ENCODE results near the gene SORD. TPM values are rescaled to one million over a fixed set of nuclear protein-coding genes. Genes with fewer than 3 reads are reported as not detected.
"Not testable (repeated sequence)": the region's sequence is repeated elsewhere in the genome, so short reads cannot be mapped to it uniquely, and the experiment has no call there.

Gene SORD
- total and polyA plus RNA-seq, 2 donors = 4.3 to 17.2 TPM

GRCh38 chr15:45020222-45020900 is 2.6 kb upstream of the SORD start:
- not testable (repeated sequence) for H3K27ac ChIP-seq (ENCODE audit: low read depth in 1 of 2, low read length in 1 of 2); DNase-seq (ENCODE audit: low read depth in 6 of 9, low spot score in 9 of 9); H3K36me3 ChIP-seq (ENCODE audit: control insufficient read depth in 2 of 2, insufficient read depth in 2 of 2, low read length in 1 of 2); H3K4me3 ChIP-seq (ENCODE audit: low read length in 2 of 2); H3K9me3 ChIP-seq (ENCODE audit: control insufficient read depth in 2 of 2, insufficient read depth in 1 of 2, low read length in 1 of 2); H3K27me3 ChIP-seq (ENCODE audit: control insufficient read depth in 2 of 2, insufficient read depth in 1 of 2, low read length in 1 of 2)
- 96% methylated on average over 9 of the region's 9 CpGs for WGBS
- H3K4me1 ChIP-seq (ENCODE audit: control insufficient read depth in 2 of 2, insufficient read depth in 2 of 2, low read length in 2 of 2) = peaks cover 8 to 22% of the 10 kb centered on the region in 2 donors

GRCh38 chr15:45020901-45021259 is 2.1 kb upstream of the SORD start:
- WGBS = 96% methylated on average over 9 of the region's 9 CpGs
- not testable (repeated sequence) for H3K27ac ChIP-seq (ENCODE audit: low read depth in 1 of 2, low read length in 1 of 2)

DNA sequence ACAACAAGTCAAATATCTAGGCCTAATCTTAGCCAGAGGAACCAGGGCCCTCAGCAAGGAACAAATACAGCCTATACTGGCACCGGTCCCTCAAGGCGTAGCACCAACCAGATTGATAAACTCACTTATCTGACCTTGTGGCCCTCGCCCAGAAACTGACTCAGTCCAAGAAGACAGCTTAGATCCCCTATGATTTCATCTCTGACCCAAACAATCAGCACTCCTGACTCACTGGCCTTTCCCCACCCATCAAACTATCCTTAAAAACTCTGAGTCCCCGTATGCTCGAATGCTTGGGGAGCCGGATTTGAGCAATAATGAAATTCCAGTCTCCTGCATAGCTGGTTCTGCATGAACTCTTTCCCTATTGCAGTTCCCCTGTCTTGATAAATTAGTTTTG is 1.6 kb upstream of the SORD start:
- 95% methylated on average over 6 of the region's 6 CpGs for WGBS
- H3K4me1 ChIP-seq (ENCODE audit: control insufficient read depth in 2 of 2, insufficient read depth in 2 of 2, low read length in 2 of 2) = peaks cover 8 to 27% of the 10 kb centered on the region in 2 donors
- H3K27me3 ChIP-seq (ENCODE audit: control insufficient read depth in 2 of 2, insufficient read depth in 1 of 2, low read length in 1 of 2) = no peaks in the 10 kb centered on the region

More at GRCh38 chr15:45020901-45021259, 2.1 kb upstream of the SORD start:
- H3K4me1 ChIP-seq (ENCODE audit: control insufficient read depth in 2 of 2, insufficient read depth in 2 of 2, low read length in 2 of 2) = peaks cover 8 to 25% of the 10 kb centered on the region in 2 donors
- not testable (repeated sequence) for H3K36me3 ChIP-seq (ENCODE audit: control insufficient read depth in 2 of 2, insufficient read depth in 2 of 2, low read length in 1 of 2); H3K27me3 ChIP-seq (ENCODE audit: control insufficient read depth in 2 of 2, insufficient read depth in 1 of 2, low read length in 1 of 2); H3K4me3 ChIP-seq (ENCODE audit: low read length in 2 of 2); DNase-seq (ENCODE audit: low read depth in 6 of 9, low spot score in 9 of 9); H3K9me3 ChIP-seq (ENCODE audit: control insufficient read depth in 2 of 2, insufficient read depth in 1 of 2, low read length in 1 of 2)

DNA sequence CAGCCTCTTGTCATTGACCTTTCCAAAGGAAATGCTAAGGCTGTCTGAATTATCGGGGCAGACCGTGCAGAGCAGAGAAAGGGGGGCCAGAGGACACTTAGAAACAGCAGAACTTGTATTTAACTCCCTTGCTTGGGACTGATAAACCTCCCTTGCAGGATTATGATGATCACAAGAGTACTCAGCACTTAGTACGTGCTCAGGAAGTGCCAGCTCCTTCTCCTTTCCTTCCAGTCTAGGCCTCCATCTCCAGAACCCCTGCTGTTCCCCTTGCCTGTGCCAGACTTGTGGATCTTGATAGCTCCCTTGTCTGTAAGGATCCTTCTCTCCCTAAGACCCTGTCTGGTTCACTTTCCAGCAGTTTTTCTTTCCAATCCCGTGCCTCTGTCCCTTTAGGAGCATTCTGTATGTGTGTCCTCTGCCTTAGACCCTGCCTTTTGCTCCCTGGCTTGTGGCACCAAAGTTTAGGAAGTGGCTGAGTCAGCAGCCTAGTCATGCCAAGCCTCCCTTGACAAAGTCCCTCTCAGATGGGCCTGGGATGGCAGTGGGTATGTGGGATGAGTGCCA is 747 bp downstream of the SORD start:
- H3K36me3 ChIP-seq (ENCODE audit: control insufficient read depth in 2 of 2, insufficient read depth in 2 of 2, low read length in 1 of 2) = no peaks in the 10 kb centered on the region
- peak overlapping the region; percentile 69 to 87 for H3K4me3 ChIP-seq (ENCODE audit: low read length in 2 of 2)
- DNase-seq (ENCODE audit: low read depth in 6 of 9, low spot score in 9 of 9) = no peak
- peak overlapping the region in 1 of 2 donors; percentile 34 for H3K27ac ChIP-seq (ENCODE audit: low read depth in 1 of 2, low read length in 1 of 2)
- H3K27me3 ChIP-seq (ENCODE audit: control insufficient read depth in 2 of 2, insufficient read depth in 1 of 2, low read length in 1 of 2) = no peaks in the 10 kb centered on the region
- peaks cover 8 to 27% of the 10 kb centered on the region in 2 donors for H3K4me1 ChIP-seq (ENCODE audit: control insufficient read depth in 2 of 2, insufficient read depth in 2 of 2, low read length in 2 of 2)
- no peaks in the 10 kb centered on the region for H3K9me3 ChIP-seq (ENCODE audit: control insufficient read depth in 2 of 2, insufficient read depth in 1 of 2, low read length in 1 of 2)
- 40% methylated on average over 4 of the region's 4 CpGs for WGBS

More for the DNA sequence above, 1.6 kb upstream of the SORD start:
- no peak for DNase-seq (ENCODE audit: low read depth in 6 of 9, low spot score in 9 of 9)
- Histone ChIP-seq H3K27ac (ENCODE audit: low read depth in 1 of 2, low read length in 1 of 2) (no peak overlapping the region), H3K4me3 (ENCODE audit: low read length in 2 of 2) (no peak overlapping the region), H3K36me3 (ENCODE audit: control insufficient read depth in 2 of 2, insufficient read depth in 2 of 2, low read length in 1 of 2) (no peaks in the 10 kb centered on the region), H3K9me3 (ENCODE audit: control insufficient read depth in 2 of 2, insufficient read depth in 1 of 2, low read length in 1 of 2) (no peaks in the 10 kb centered on the region)

DNA sequence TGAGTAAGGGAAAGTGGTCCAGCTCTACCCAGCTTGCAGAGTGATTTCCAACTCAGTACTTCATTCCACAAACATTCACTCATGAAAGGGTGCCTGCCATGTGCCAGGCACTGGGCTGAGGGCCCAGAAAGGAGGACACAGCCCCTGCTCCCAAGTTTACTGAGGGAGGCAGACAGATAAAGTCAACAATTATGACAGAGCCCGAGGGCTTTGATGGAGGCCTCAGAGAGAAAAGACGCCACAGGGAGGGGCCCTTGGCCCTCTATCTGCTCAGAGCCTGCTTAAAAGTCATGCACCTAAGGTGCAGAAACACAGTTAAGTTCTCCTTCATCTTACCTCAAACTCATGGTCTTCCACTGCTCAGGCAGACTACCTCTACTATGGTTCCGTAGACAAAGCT is 1.7 kb downstream of the SORD start:
- not testable (repeated sequence) for H3K36me3 ChIP-seq (ENCODE audit: control insufficient read depth in 2 of 2, insufficient read depth in 2 of 2, low read length in 1 of 2); H3K4me3 ChIP-seq (ENCODE audit: low read length in 2 of 2); H3K9me3 ChIP-seq (ENCODE audit: control insufficient read depth in 2 of 2, insufficient read depth in 1 of 2, low read length in 1 of 2); H3K27ac ChIP-seq (ENCODE audit: low read depth in 1 of 2, low read length in 1 of 2); H3K27me3 ChIP-seq (ENCODE audit: control insufficient read depth in 2 of 2, insufficient read depth in 1 of 2, low read length in 1 of 2)
- peaks cover 8 to 27% of the 10 kb centered on the region in 2 donors for H3K4me1 ChIP-seq (ENCODE audit: control insufficient read depth in 2 of 2, insufficient read depth in 2 of 2, low read length in 2 of 2)
- 53% methylated on average over 3 of the region's 3 CpGs for WGBS
- DNase-seq (ENCODE audit: low read depth in 6 of 9, low spot score in 9 of 9) = peak in 1 of 9 donors; percentile 37

DNA sequence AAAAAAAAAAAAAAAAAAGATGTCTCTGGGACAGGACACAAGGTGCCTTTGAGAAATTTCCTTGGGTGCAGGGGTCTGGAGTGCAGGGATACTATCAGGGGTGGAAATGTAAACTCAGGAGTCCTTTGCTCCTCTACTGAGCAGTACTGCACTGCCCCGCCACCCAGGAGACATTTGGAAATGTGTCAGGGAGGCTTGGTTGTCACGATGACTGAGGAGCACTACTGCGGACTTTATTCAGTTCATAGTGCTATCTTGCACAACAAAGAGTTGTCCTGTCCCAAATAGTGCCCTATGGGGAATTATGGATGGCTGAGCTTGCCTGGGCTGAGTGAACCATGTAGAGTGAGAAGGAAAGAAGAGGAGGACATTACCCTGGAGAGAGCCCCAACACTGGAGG is 2.6 kb downstream of the SORD start:
- H3K4me3 ChIP-seq (ENCODE audit: low read length in 2 of 2); H3K36me3 ChIP-seq (ENCODE audit: control insufficient read depth in 2 of 2, insufficient read depth in 2 of 2, low read length in 1 of 2); H3K27ac ChIP-seq (ENCODE audit: low read depth in 1 of 2, low read length in 1 of 2); DNase-seq (ENCODE audit: low read depth in 6 of 9, low spot score in 9 of 9); H3K27me3 ChIP-seq (ENCODE audit: control insufficient read depth in 2 of 2, insufficient read depth in 1 of 2, low read length in 1 of 2); H3K9me3 ChIP-seq (ENCODE audit: control insufficient read depth in 2 of 2, insufficient read depth in 1 of 2, low read length in 1 of 2): not testable (repeated sequence)
- peaks cover 8 to 27% of the 10 kb centered on the region in 2 donors for H3K4me1 ChIP-seq (ENCODE audit: control insufficient read depth in 2 of 2, insufficient read depth in 2 of 2, low read length in 2 of 2)
- 99% methylated on average over 3 of the region's 3 CpGs for WGBS

DNA sequence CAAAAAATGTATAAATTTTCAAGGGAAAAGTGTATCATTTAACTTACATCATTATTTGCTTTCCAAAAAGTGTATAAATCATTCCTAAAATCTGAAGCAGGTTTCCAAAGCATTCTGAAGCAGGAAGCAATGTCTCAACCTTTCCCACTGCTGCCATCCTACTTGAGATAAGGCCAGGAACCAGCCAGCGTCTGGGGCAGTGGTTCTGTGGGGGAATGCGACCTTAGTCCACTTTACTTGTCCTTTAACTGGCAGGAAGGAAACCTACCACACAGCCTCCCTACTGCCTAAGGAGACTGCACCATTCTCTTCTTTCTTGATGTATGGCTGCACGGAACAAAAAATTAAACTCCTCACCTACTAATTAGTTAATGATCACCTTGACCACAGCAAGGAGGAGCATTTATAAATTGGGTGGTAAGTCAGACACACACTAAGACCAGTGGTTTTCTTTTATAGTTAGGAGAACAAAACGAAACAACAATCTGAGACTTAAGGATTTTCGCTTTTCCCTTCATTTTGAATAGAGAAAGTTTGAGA is 3.7 kb downstream of the SORD start:
- WGBS = 97% methylated on average over 5 of the region's 5 CpGs
- Histone ChIP-seq H3K36me3 (ENCODE audit: control insufficient read depth in 2 of 2, insufficient read depth in 2 of 2, low read length in 1 of 2) (peaks cover 0 to 3% of the 10 kb centered on the region in 2 donors), H3K27ac (ENCODE audit: low read depth in 1 of 2, low read length in 1 of 2) (no peak overlapping the region), H3K4me1 (ENCODE audit: control insufficient read depth in 2 of 2, insufficient read depth in 2 of 2, low read length in 2 of 2) (peaks cover 8 to 27% of the 10 kb centered on the region in 2 donors), H3K27me3 (ENCODE audit: control insufficient read depth in 2 of 2, insufficient read depth in 1 of 2, low read length in 1 of 2) (no peaks in the 10 kb centered on the region), H3K9me3 (ENCODE audit: control insufficient read depth in 2 of 2, insufficient read depth in 1 of 2, low read length in 1 of 2) (peaks cover 0 to 4% of the 10 kb centered on the region in 2 donors), H3K4me3 (ENCODE audit: low read length in 2 of 2) (no peak overlapping the region)
- DNase-seq (ENCODE audit: low read depth in 6 of 9, low spot score in 9 of 9) = no peak

- H3K4me3 ChIP-seq (ENCODE audit: low read length in 2 of 2) = no peak overlapping the region
- WGBS = 99% methylated on average over 4 of the region's 4 CpGs
- H3K27me3 ChIP-seq (ENCODE audit: control insufficient read depth in 2 of 2, insufficient read depth in 1 of 2, low read length in 1 of 2) = no peaks in the 10 kb centered on the region
- no peak for DNase-seq (ENCODE audit: low read depth in 6 of 9, low spot score in 9 of 9)
- H3K4me1 ChIP-seq (ENCODE audit: control insufficient read depth in 2 of 2, insufficient read depth in 2 of 2, low read length in 2 of 2) = peaks cover 8 to 26% of the 10 kb centered on the region in 2 donors
- H3K27ac ChIP-seq (ENCODE audit: low read depth in 1 of 2, low read length in 1 of 2) = no peak overlapping the region
- peaks cover 0 to 3% of the 10 kb centered on the region in 2 donors for H3K36me3 ChIP-seq (ENCODE audit: control insufficient read depth in 2 of 2, insufficient read depth in 2 of 2, low read length in 1 of 2)
- peaks cover 0 to 4% of the 10 kb centered on the region in 2 donors for H3K9me3 ChIP-seq (ENCODE audit: control insufficient read depth in 2 of 2, insufficient read depth in 1 of 2, low read length in 1 of 2)
Measured at GRCh38 chr15:45027220-45027619, 4.2 kb downstream of the SORD start.

DNA sequence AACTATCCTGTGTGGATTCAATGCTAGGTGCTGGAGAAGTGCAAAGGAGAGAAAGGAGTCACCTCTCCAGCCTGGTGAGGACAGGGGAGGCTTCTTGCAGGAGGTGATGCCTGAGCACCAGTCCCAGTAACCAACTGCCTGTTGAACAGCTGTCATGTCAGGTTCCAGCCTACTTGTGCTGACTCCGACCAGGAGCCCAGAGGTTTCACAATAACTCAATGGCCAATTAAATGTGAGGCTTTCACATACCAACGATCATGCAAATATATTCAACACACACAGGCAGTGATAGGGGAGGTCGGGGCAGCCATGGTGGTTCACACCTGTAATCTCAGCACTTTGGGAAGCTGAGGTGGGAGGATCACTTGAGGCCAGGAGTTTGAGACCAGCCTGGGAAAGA is 7.7 kb downstream of the SORD start:
- no peak for DNase-seq (ENCODE audit: low read depth in 6 of 9, low spot score in 9 of 9)
- 97% methylated on average over 3 of the region's 3 CpGs for WGBS

More for the DNA sequence above, 7.7 kb downstream of the SORD start:
- Histone ChIP-seq H3K4me1 (ENCODE audit: control insufficient read depth in 2 of 2, insufficient read depth in 2 of 2, low read length in 2 of 2) (peaks cover 0 to 2% of the 10 kb centered on the region in 2 donors), H3K36me3 (ENCODE audit: control insufficient read depth in 2 of 2, insufficient read depth in 2 of 2, low read length in 1 of 2) (peaks cover 0 to 3% of the 10 kb centered on the region in 2 donors), H3K4me3 (ENCODE audit: low read length in 2 of 2) (no peak overlapping the region), H3K27ac (ENCODE audit: low read depth in 1 of 2, low read length in 1 of 2) (no peak overlapping the region), H3K27me3 (ENCODE audit: control insufficient read depth in 2 of 2, insufficient read depth in 1 of 2, low read length in 1 of 2) (no peaks in the 10 kb centered on the region), H3K9me3 (ENCODE audit: control insufficient read depth in 2 of 2, insufficient read depth in 1 of 2, low read length in 1 of 2) (peaks cover 0 to 4% of the 10 kb centered on the region in 2 donors)
